Neuron (in vitro differentiated cells): Measurements from ENCODE around the gene CNKSR2.
A peak's percentile ranks its signal among the peaks of the same experiment; 100 is the strongest.

ENCODE experiments used
- H2AFZ ChIP-seq: one replicate; pipeline ENCODE4 v1.6.1; 2013; ENCODE audit warnings: low read depth, mild to moderate bottlenecking, inconsistent platforms, low read length, moderate library complexity
- H3K27me3 ChIP-seq: one replicate; pipeline ENCODE4 v1.6.1; 2013; ENCODE audit warnings: low read length; ENCODE audit not compliant: insufficient read depth
- H3K36me3 ChIP-seq: one replicate; pipeline ENCODE4 v1.6.1; 2013; ENCODE audit warnings: low read length; ENCODE audit not compliant: insufficient read depth
- H3K4me1 ChIP-seq: one replicate; pipeline ENCODE4 v1.6.1; 2013; ENCODE audit warnings: low read length; ENCODE audit not compliant: insufficient read depth
- H3K4me3 ChIP-seq: 2 replicates; pipeline ENCODE4 v1.5.1; 2013; ENCODE audit warnings: mild to moderate bottlenecking, low read length, moderate library complexity
- H3K9me3 ChIP-seq: one replicate; pipeline ENCODE4 v1.6.1; 2013; ENCODE audit warnings: low read length

CNKSR2 gene

GRCh38 chrX:21374163-21374993, at the start of gene CNKSR2:
CNKSR2 (plus strand) TSS chrX:21374418; CDS start chrX:21374898, 480 bp downstream.
- peaks cover 5% of the 10 kb centered on the region for H3K4me1 ChIP-seq
- H3K4me3 ChIP-seq = peak within 1 kb of the TSS; percentile 65
- no peaks in the 10 kb centered on the region for H3K27me3 ChIP-seq
- H2AFZ ChIP-seq = peak within 1 kb of the TSS; percentile 62
- no peaks in the 10 kb centered on the region for H3K9me3 ChIP-seq
- H3K36me3 ChIP-seq = no peaks in the 10 kb centered on the region

GRCh38 chrX:21354725-21355124, 19.5 kb upstream of the CNKSR2 start:
- no peaks in the 10 kb centered on the region for H3K36me3 ChIP-seq
- H3K27me3 ChIP-seq = no peaks in the 10 kb centered on the region
- no peak overlapping the region for H3K4me3 ChIP-seq
- H3K4me1 ChIP-seq = no peaks in the 10 kb centered on the region
- H3K9me3 ChIP-seq = no peaks in the 10 kb centered on the region
- no peak overlapping the region for H2AFZ ChIP-seq

GRCh38 chrX:21355831-21356230, 18.4 kb upstream of the CNKSR2 start:
- H3K4me3 ChIP-seq = no peak overlapping the region
- no peaks in the 10 kb centered on the region for H3K9me3 ChIP-seq
- H3K27me3 ChIP-seq = no peaks in the 10 kb centered on the region
- no peak overlapping the region for H2AFZ ChIP-seq
- no peaks in the 10 kb centered on the region for H3K4me1 ChIP-seq
- no peaks in the 10 kb centered on the region for H3K36me3 ChIP-seq

GRCh38 chrX:21369613-21370012, 4.6 kb upstream of the CNKSR2 start:
- H2AFZ ChIP-seq = no peak overlapping the region
- H3K9me3 ChIP-seq = peaks cover 3% of the 10 kb centered on the region
- no peaks in the 10 kb centered on the region for H3K36me3 ChIP-seq
- no peak overlapping the region for H3K4me3 ChIP-seq
- H3K4me1 ChIP-seq = peaks cover 5% of the 10 kb centered on the region
- H3K27me3 ChIP-seq = no peaks in the 10 kb centered on the region

GRCh38 chrX:21373001-21373400, 1.2 kb upstream of the CNKSR2 start:
- peaks cover 5% of the 10 kb centered on the region for H3K4me1 ChIP-seq
- no peaks in the 10 kb centered on the region for H3K9me3 ChIP-seq
- H3K4me3 ChIP-seq = peak overlapping the region; percentile 65
- peak overlapping the region; percentile 62 for H2AFZ ChIP-seq
- no peaks in the 10 kb centered on the region for H3K36me3 ChIP-seq
- H3K27me3 ChIP-seq = no peaks in the 10 kb centered on the region

- no peaks in the 10 kb centered on the region for H3K27me3 ChIP-seq
- H3K4me3 ChIP-seq = peak overlapping the region; percentile 65
- H3K4me1 ChIP-seq = peaks cover 5% of the 10 kb centered on the region
- no peaks in the 10 kb centered on the region for H3K9me3 ChIP-seq
- peak overlapping the region; percentile 62 for H2AFZ ChIP-seq
- H3K36me3 ChIP-seq = no peaks in the 10 kb centered on the region
Observed at GRCh38 chrX:21373637-21374162, 518 bp upstream of the CNKSR2 start.

GRCh38 chrX:21374994-21375707, 933 bp downstream of the CNKSR2 start:
- Histone ChIP-seq H3K4me1 (peaks cover 5% of the 10 kb centered on the region), H3K36me3 (no peaks in the 10 kb centered on the region), H3K4me3 (peak overlapping the region; percentile 65), H2AFZ (peak overlapping the region; percentile 57), H3K27me3 (no peaks in the 10 kb centered on the region), H3K9me3 (no peaks in the 10 kb centered on the region)

- Histone ChIP-seq H3K9me3 (no peaks in the 10 kb centered on the region), H3K27me3 (no peaks in the 10 kb centered on the region), H3K36me3 (no peaks in the 10 kb centered on the region), H3K4me3 (peak overlapping the region; percentile 65), H2AFZ (no peak overlapping the region), H3K4me1 (peaks cover 5% of the 10 kb centered on the region)
Observed at GRCh38 chrX:21375708-21376009, 1.4 kb downstream of the CNKSR2 start.

GRCh38 chrX:21376636-21377035, 2.4 kb downstream of the CNKSR2 start:
- peaks cover 5% of the 10 kb centered on the region for H3K4me1 ChIP-seq
- H2AFZ ChIP-seq = no peak overlapping the region
- no peaks in the 10 kb centered on the region for H3K9me3 ChIP-seq
- peak overlapping the region; percentile 65 for H3K4me3 ChIP-seq
- no peaks in the 10 kb centered on the region for H3K27me3 ChIP-seq
- H3K36me3 ChIP-seq = no peaks in the 10 kb centered on the region

GRCh38 chrX:21379991-21380390, 5.8 kb downstream of the CNKSR2 start:
- no peaks in the 10 kb centered on the region for H3K9me3 ChIP-seq
- no peaks in the 10 kb centered on the region for H3K27me3 ChIP-seq
- no peaks in the 10 kb centered on the region for H3K36me3 ChIP-seq
- H3K4me1 ChIP-seq = no peaks in the 10 kb centered on the region
- no peak overlapping the region for H2AFZ ChIP-seq
- H3K4me3 ChIP-seq = no peak overlapping the region

GRCh38 chrX:21382715-21383114, 8.5 kb downstream of the CNKSR2 start:
- no peak overlapping the region for H2AFZ ChIP-seq
- H3K4me3 ChIP-seq = no peak overlapping the region

GRCh38 chrX:21383546-21383945, 9.3 kb downstream of the CNKSR2 start:
- Histone ChIP-seq H2AFZ (no peak overlapping the region), H3K4me3 (no peak overlapping the region), H3K4me1 (no peaks in the 10 kb centered on the region), H3K9me3 (no peaks in the 10 kb centered on the region), H3K27me3 (no peaks in the 10 kb centered on the region), H3K36me3 (peaks cover 6% of the 10 kb centered on the region)

More at GRCh38 chrX:21382715-21383114, 8.5 kb downstream of the CNKSR2 start:
- no peaks in the 10 kb centered on the region for H3K9me3 ChIP-seq
- H3K36me3 ChIP-seq = peaks cover 4% of the 10 kb centered on the region
- no peaks in the 10 kb centered on the region for H3K27me3 ChIP-seq
- H3K4me1 ChIP-seq = no peaks in the 10 kb centered on the region

GRCh38 chrX:21384178-21384577, 10.0 kb downstream of the CNKSR2 start:
- Histone ChIP-seq H3K9me3 (no peaks in the 10 kb centered on the region), H3K36me3 (peaks cover 6% of the 10 kb centered on the region), H3K4me1 (no peaks in the 10 kb centered on the region), H3K27me3 (no peaks in the 10 kb centered on the region), H2AFZ (no peak overlapping the region), H3K4me3 (no peak overlapping the region)
